ENCODE measurements around the gene INPP1. TPM values are rescaled to one million over a fixed set of nuclear protein-coding genes. Genes with fewer than 3 reads are reported as not detected.

Gene INPP1
- total RNA-seq, 2 donors from 2014 or later: 18.6 to 25.9 TPM

- TF ChIP-seq, protein P1, sequence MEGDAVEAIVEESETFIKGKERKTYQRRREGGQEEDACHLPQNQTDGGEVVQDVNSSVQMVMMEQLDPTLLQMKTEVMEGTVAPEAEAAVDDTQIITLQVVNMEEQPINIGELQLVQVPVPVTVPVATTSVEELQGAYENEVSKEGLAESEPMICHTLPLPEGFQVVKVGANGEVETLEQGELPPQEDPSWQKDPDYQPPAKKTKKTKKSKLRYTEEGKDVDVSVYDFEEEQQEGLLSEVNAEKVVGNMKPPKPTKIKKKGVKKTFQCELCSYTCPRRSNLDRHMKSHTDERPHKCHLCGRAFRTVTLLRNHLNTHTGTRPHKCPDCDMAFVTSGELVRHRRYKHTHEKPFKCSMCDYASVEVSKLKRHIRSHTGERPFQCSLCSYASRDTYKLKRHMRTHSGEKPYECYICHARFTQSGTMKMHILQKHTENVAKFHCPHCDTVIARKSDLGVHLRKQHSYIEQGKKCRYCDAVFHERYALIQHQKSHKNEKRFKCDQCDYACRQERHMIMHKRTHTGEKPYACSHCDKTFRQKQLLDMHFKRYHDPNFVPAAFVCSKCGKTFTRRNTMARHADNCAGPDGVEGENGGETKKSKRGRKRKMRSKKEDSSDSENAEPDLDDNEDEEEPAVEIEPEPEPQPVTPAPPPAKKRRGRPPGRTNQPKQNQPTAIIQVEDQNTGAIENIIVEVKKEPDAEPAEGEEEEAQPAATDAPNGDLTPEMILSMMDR (IDR thresholded peaks at IDR 0.05): no peak
- H3K27ac ChIP-seq: peak overlapping the region; percentile 14 to 54
- DNase-seq (ENCODE audit: low spot score): no peak
- no peaks in the 10 kb centered on the region for H3K27me3 ChIP-seq
- H3K4me3 ChIP-seq: no peak overlapping the region
- H3K36me3 ChIP-seq: no peaks in the 10 kb centered on the region
- no peaks in the 10 kb centered on the region for H3K9me3 ChIP-seq
- H3K4me1 ChIP-seq: peaks cover 0 to 15% of the 10 kb centered on the region in 2 donors
Measured at GRCh38 chr2:190379249-190379964, 36.0 kb downstream of the INPP1 start.

DNA sequence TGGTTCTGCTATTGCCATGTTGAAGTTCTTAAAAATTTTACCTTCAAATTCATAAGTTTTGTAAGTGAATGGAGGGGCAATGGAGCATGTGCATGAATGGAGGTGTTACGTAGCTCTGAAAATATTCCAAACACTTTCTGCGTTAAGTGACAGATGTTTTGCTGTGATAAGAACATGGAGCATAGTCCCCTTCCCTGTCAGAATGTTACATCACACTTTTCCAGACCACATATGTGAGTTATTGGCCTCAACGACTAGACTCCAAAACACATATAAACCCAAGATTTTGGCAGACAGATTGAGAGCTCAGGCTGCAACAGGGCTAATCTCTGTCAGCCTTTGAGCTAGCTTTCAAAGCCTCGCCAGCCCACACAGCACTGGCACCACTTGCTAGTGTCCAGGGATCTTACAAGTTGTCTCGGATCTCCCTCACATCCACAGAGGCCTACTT, 37.6 kb downstream of the INPP1 start:
- no peaks in the 10 kb centered on the region for H3K36me3 ChIP-seq
- peaks cover 0 to 15% of the 10 kb centered on the region in 2 donors for H3K4me1 ChIP-seq
- TF ChIP-seq, protein P1 (IDR thresholded peaks at IDR 0.05): no peak
- no peaks in the 10 kb centered on the region for H3K9me3 ChIP-seq
- H3K4me3 ChIP-seq: no peak overlapping the region
- no peak for DNase-seq (ENCODE audit: low spot score)
- no peaks in the 10 kb centered on the region for H3K27me3 ChIP-seq
- H3K27ac ChIP-seq: no peak overlapping the region

DNA sequence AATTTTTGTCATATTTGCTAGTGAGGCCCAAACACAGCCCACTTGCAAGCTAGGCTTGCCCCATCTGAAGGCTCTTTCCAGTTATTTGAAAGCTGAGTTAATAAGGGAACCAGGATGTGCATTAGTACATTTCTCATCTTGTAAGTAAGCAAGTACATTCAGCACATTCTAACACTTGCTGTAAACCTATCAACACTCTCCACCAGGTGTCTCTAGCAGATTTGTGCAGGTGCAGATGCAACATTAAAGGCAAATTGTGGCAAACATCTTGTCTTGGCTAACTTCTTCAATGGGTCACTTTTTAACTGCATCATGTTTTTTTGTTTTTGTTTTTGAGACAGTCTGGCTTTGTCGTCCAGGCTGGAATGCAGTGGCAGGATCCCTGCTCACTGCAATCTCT, 39.5 kb downstream of the INPP1 start:
- Histone ChIP-seq H3K4me1 (peaks cover 0 to 15% of the 10 kb centered on the region in 2 donors), H3K27ac (no peak overlapping the region), H3K36me3 (no peaks in the 10 kb centered on the region), H3K27me3 (no peaks in the 10 kb centered on the region), H3K4me3 (no peak overlapping the region), H3K9me3 (no peaks in the 10 kb centered on the region)
- DNase-seq (ENCODE audit: low spot score): no peak
- TF ChIP-seq, protein P1 (IDR thresholded peaks at IDR 0.05): peak; percentile 16 to 62

GRCh38 chr2:190387422-190387821, 44.0 kb downstream of the INPP1 start:
- Histone ChIP-seq H3K27me3 (no peaks in the 10 kb centered on the region), H3K4me3 (no peak overlapping the region), H3K36me3 (no peaks in the 10 kb centered on the region), H3K9me3 (no peaks in the 10 kb centered on the region), H3K4me1 (no peaks in the 10 kb centered on the region), H3K27ac (no peak overlapping the region)
- TF ChIP-seq, protein P1 (IDR thresholded peaks at IDR 0.05): no peak
- no peak for DNase-seq (ENCODE audit: low spot score)

- TF ChIP-seq, protein P1 (IDR thresholded peaks at IDR 0.05): no peak
- Histone ChIP-seq H3K27ac (no peak overlapping the region), H3K4me1 (no peaks in the 10 kb centered on the region), H3K36me3 (no peaks in the 10 kb centered on the region), H3K9me3 (no peaks in the 10 kb centered on the region), H3K4me3 (no peak overlapping the region), H3K27me3 (no peaks in the 10 kb centered on the region)
- DNase-seq (ENCODE audit: low spot score): no peak
Measured at GRCh38 chr2:190396271-190396670, 52.9 kb downstream of the INPP1 start.

Measured in right atrium auricular region (tissue), 2 donors.